ENCODE results near the gene NAPG.

The NAPG gene

DNA sequence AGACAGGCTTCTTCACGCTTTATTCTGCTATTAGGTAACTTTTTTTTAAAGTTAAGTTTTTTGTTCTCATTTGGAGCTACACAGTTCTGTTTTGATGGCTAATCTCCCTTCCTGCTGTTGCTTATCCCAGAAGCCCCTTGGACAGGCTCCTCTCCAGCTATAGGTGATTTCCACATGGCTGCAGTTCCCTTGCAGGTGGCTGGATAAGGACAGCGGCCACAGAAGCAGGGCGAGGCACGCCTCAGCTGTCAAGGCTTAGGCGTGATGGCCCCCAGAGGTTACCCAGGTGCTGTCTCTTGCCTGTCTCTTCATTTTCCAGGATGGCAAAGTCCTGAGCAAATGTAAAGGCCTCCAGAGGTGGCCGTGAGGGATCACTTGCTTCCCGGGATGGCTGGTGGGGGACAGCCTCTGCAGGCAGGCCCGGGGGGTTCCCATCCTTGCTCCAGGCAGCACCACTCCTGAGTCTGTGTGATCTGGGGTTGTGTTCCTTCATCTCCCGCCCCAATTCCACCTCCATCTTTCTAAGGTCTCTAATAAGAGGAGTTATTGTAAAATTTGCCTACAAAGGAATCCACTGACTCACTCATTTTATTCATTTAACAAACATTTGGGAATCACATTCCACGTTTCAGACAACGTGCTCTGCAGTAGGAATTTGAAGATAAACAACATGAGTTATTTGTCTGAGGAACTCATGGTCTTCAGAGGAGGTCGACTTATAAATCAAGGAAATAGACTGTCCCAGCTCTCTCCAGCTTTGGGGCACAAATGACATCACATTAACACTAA lies 53.4 kb downstream of the NAPG start:
- Histone ChIP-seq H3K79me2 (ENCODE audit: low read length) (no peaks in the 10 kb centered on the region), H3K9me3 (ENCODE audit: insufficient read depth, low read length) (no peaks in the 10 kb centered on the region), H3K4me2 (ENCODE audit: low read length) (no peak overlapping the region), H3K4me3 (ENCODE audit: low read length) (no peak overlapping the region), H3K4me1 (ENCODE audit: low read length) (no peaks in the 10 kb centered on the region), H3K27ac (ENCODE audit: low read length) (no peak overlapping the region), H3K36me3 (replicated peaks; ENCODE audit: low read depth, low read length) (no peaks in the 10 kb centered on the region), H3K9ac (ENCODE audit: low read length) (no peak overlapping the region), H4K20me1 (ENCODE audit: insufficient read depth, low read length) (no peaks in the 10 kb centered on the region), H3K27me3 (ENCODE audit: low read depth, low read length) (no peaks in the 10 kb centered on the region), H2AFZ (ENCODE audit: low read depth, low read length) (no peak overlapping the region)
- TF ChIP-seq CTCF (IDR thresholded peaks at IDR 0.05; ENCODE audit: low read depth, low read length) (no peak), EZH2phosphoT487 (IDR thresholded peaks at IDR 0.05; ENCODE audit: low read depth) (no peak)

- Histone ChIP-seq H4K20me1 (ENCODE audit: insufficient read depth, low read length) (no peaks in the 10 kb centered on the region), H3K4me1 (ENCODE audit: low read length) (no peaks in the 10 kb centered on the region), H3K9me3 (ENCODE audit: insufficient read depth, low read length) (no peaks in the 10 kb centered on the region), H3K9ac (ENCODE audit: low read length) (no peak overlapping the region), H3K36me3 (replicated peaks; ENCODE audit: low read depth, low read length) (no peaks in the 10 kb centered on the region), H3K27ac (ENCODE audit: low read length) (no peak overlapping the region), H3K4me3 (ENCODE audit: low read length) (no peak overlapping the region), H3K27me3 (ENCODE audit: low read depth, low read length) (no peaks in the 10 kb centered on the region), H2AFZ (ENCODE audit: low read depth, low read length) (no peak overlapping the region), H3K4me2 (ENCODE audit: low read length) (no peak overlapping the region), H3K79me2 (ENCODE audit: low read length) (no peaks in the 10 kb centered on the region)
- TF ChIP-seq EZH2phosphoT487 (IDR thresholded peaks at IDR 0.05; ENCODE audit: low read depth) (no peak), CTCF (IDR thresholded peaks at IDR 0.05; ENCODE audit: low read depth, low read length) (no peak)
Measured at GRCh38 chr18:10580215-10580614, 54.4 kb downstream of the NAPG start.

DNA sequence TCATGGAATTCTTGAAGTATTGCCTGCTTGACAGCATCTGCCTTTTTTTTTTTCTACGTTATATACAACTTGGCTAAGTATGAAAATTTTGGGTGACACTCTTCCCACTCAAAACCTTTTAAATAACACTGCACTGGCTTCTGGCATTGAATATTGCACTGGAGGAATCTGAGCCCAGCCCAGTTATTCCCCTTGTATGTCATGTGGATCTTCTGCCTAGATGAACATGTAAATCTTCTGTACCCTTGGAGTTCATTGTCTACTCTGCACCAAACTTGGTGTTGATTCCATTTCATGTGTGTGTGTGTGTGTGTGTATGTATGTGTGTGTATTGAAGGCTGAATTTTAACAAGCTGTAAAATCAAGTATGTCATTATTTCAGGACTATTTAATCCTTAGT lies 59.4 kb downstream of the NAPG start:
- H3K4me3 ChIP-seq (ENCODE audit: low read length), result no peak overlapping the region
- no peak for TF ChIP-seq CTCF (IDR thresholded peaks at IDR 0.05; ENCODE audit: low read depth, low read length)
- TF ChIP-seq EZH2phosphoT487 (IDR thresholded peaks at IDR 0.05; ENCODE audit: low read depth), result no peak
- H3K27me3 ChIP-seq (ENCODE audit: low read depth, low read length), result no peaks in the 10 kb centered on the region
- no peaks in the 10 kb centered on the region for H3K79me2 ChIP-seq (ENCODE audit: low read length)
- no peaks in the 10 kb centered on the region for H3K9me3 ChIP-seq (ENCODE audit: insufficient read depth, low read length)
- H3K4me2 ChIP-seq (ENCODE audit: low read length), result no peak overlapping the region
- no peaks in the 10 kb centered on the region for H3K36me3 ChIP-seq (replicated peaks; ENCODE audit: low read depth, low read length)
- H3K9ac ChIP-seq (ENCODE audit: low read length), result no peak overlapping the region
- no peaks in the 10 kb centered on the region for H3K4me1 ChIP-seq (ENCODE audit: low read length)
- H3K27ac ChIP-seq (ENCODE audit: low read length), result no peak overlapping the region
- H2AFZ ChIP-seq (ENCODE audit: low read depth, low read length), result no peak overlapping the region
- no peaks in the 10 kb centered on the region for H4K20me1 ChIP-seq (ENCODE audit: insufficient read depth, low read length)

DNA sequence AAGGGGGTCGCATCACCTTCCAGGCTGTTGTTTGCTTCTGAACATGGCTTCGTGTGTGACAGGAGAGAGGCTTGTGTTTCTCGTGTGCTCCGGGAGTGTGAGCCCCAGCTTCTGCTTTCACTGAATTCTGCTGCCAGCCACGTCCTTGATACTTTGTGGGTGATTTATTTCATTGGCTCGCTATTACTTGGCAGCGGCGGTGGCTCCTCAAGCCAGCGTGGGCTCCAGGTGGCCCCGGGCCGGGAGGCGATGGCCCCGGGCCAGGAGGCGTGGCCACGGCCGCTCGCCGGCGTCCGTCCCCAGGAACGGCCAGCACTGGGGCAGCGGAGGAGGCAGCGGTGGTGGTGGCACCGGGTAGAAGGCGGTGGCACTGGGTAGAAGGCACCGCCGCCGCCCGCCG lies 63.1 kb downstream of the NAPG start:
- Histone ChIP-seq H3K36me3 (replicated peaks; ENCODE audit: low read depth, low read length) (no peaks in the 10 kb centered on the region), H3K9ac (ENCODE audit: low read length) (no peak overlapping the region), H3K79me2 (ENCODE audit: low read length) (no peaks in the 10 kb centered on the region), H3K9me3 (ENCODE audit: insufficient read depth, low read length) (no peaks in the 10 kb centered on the region), H2AFZ (ENCODE audit: low read depth, low read length) (no peak overlapping the region), H3K4me1 (ENCODE audit: low read length) (no peaks in the 10 kb centered on the region), H4K20me1 (ENCODE audit: insufficient read depth, low read length) (no peaks in the 10 kb centered on the region), H3K4me3 (ENCODE audit: low read length) (no peak overlapping the region), H3K27ac (ENCODE audit: low read length) (no peak overlapping the region), H3K27me3 (ENCODE audit: low read depth, low read length) (no peaks in the 10 kb centered on the region), H3K4me2 (ENCODE audit: low read length) (no peak overlapping the region)
- TF ChIP-seq CTCF (IDR thresholded peaks at IDR 0.05; ENCODE audit: low read depth, low read length) (no peak), EZH2phosphoT487 (IDR thresholded peaks at IDR 0.05; ENCODE audit: low read depth) (no peak)
